Gastroesophageal sphincter (tissue), 3 donors: Measurements from ENCODE around the gene FANK1.

Experiments
- CTCF ChIP-seq, 4 experiments: fragments of 200-600 bp in 2 of 4; fragments of 450-650 bp in 2 of 4; sonication (generic) in 1 of 4; IDR thresholded peaks; one replicate each; pipeline ENCODE4 v1.5.1; 2017 to 2019; ENCODE audit warnings: antibody characterized with exemption in 4 of 4, mild to moderate bottlenecking in 2 of 4, moderate library complexity in 2 of 4
- POLR2A ChIP-seq, 2 donors: fragments of 450-650 bp; IDR thresholded peaks; one replicate each; pipeline ENCODE4 v1.6.1; 2017; ENCODE audit warnings: antibody characterized with exemption in 2 of 2, mild to moderate bottlenecking in 2 of 2, moderate library complexity in 1 of 2

- no peak for TF ChIP-seq CTCF (IDR thresholded peaks at IDR 0.05)
- no peak for TF ChIP-seq POLR2A (IDR thresholded peaks at IDR 0.05)
Observed at GRCh38 chr10:125882596-125882995, 13.8 kb upstream of the FANK1 start.
